Measurements from ENCODE around the gene SPR.

SPR gene

DNA sequence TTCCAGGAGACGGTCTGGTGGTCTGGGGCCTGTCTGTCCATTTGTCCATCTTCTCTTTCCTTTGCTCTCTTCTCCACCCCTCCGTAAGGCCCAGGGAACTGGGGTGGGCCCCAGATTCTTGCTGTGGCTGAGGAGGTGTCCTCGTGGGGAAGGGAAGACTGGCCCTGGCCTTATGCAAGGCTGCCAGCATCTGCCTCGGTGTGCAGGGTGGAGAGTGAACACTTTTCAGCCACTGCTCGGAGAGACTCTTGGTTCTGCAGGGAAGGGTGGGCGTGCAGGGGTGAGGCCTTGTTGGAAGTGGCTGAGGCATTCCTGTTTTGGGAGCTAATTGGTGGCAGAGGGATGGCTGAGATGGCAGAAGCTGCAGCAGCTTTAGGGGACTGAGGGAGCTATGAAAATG lies 53.2 kb downstream of the SPR start:
- H3K27ac ChIP-seq: no peak overlapping the region
- TF ChIP-seq, protein P1, sequence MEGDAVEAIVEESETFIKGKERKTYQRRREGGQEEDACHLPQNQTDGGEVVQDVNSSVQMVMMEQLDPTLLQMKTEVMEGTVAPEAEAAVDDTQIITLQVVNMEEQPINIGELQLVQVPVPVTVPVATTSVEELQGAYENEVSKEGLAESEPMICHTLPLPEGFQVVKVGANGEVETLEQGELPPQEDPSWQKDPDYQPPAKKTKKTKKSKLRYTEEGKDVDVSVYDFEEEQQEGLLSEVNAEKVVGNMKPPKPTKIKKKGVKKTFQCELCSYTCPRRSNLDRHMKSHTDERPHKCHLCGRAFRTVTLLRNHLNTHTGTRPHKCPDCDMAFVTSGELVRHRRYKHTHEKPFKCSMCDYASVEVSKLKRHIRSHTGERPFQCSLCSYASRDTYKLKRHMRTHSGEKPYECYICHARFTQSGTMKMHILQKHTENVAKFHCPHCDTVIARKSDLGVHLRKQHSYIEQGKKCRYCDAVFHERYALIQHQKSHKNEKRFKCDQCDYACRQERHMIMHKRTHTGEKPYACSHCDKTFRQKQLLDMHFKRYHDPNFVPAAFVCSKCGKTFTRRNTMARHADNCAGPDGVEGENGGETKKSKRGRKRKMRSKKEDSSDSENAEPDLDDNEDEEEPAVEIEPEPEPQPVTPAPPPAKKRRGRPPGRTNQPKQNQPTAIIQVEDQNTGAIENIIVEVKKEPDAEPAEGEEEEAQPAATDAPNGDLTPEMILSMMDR (IDR thresholded peaks at IDR 0.05): no peak
- no peak for TF ChIP-seq ZFX (IDR thresholded peaks at IDR 0.05; ENCODE audit: borderline replicate concordance)

DNA sequence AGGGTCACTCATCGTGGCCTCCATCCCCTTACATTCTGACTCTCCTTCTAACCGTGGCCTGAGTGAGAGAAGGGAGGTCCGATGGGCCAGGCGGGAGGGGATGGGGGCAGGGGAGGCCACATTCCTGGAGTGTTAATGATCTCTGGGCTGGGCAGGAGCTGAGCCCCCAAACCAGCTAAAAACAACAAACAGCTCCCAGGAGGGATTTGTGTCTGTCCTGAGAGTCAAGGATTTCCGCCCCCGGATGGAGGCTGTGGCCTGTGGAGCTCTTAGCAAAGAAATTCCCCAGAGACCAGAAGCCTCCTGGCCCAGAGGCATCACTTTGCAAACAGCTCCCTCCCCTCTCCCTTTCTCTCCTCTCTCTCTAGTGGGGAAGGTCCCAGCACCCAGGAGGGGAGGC lies 53.6 kb downstream of the SPR start:
- no peak for TF ChIP-seq ZFX (IDR thresholded peaks at IDR 0.05; ENCODE audit: borderline replicate concordance)
- TF ChIP-seq, protein P1 (IDR thresholded peaks at IDR 0.05): no peak
- H3K27ac ChIP-seq: no peak overlapping the region

All from 22Rv1 (cell line).